SHP77 treated with DMSO at 0.1 percent for 48 hours (cell line): ENCODE results near the gene ADGRG6.
"Not testable (repeated sequence)": the region's sequence is repeated elsewhere in the genome, so short reads cannot be mapped to it uniquely, and the experiment has no call there.

Experiments used
- DNase-seq: peaks from one replicate; lab custom pipeline; 2025; lab: John Stamatoyannopoulos, UW

Gene ADGRG6

DNA sequence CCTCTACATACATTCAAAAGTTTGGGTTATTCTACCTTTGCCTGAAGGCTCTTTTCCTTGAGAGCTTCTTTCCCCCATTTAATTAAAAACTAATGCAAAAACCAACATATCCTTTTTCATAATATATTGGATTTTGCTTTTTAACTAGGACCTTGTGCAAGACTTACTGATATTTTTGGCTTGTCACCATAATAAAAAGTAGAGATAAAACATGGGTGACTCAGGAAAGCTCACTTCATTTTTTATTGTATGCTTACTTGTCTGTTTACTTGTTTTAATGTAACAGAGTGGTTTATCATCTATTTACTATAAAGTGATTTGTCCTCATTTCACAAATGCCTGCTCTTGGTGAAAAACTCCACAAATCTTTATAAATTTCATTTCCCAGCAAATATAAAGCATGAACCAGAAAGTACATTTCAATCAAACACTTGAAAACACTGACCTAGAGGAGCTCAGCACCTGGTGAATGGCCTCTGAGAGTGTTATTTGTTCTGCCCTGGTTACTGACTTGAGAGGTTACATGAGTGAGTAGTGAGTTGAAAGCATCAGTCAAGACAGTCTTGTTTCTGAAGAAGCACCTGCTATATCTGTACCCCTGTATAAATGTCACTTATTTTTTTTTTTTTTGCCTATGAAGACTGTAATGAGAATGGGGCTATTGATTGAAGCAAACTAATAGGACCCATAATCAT is 20.8 kb downstream of the ADGRG6 start:
- DNase-seq, result peak; percentile 56

DNA sequence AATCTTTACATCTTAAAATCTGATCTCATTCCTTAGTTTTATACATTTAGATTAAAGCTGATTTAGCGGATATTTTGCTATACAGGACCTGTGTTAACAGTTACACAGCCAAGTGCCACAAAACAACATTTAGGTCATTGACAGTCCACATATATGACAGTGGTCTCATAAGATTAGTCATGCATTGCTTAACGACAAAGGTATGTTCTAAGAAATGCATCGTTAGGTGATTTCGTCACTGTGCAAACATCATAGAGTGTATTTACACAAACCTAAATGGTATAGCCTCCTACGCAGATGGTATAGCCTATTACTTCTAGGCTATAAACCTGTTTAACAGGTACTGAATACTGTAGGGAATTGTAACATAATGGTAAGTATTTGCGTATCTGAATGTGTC is 21.6 kb downstream of the ADGRG6 start:
- DNase-seq, result peak; percentile 22

GRCh38 chr6:142324111-142324510 is 22.3 kb downstream of the ADGRG6 start:
- no peak for DNase-seq

DNA sequence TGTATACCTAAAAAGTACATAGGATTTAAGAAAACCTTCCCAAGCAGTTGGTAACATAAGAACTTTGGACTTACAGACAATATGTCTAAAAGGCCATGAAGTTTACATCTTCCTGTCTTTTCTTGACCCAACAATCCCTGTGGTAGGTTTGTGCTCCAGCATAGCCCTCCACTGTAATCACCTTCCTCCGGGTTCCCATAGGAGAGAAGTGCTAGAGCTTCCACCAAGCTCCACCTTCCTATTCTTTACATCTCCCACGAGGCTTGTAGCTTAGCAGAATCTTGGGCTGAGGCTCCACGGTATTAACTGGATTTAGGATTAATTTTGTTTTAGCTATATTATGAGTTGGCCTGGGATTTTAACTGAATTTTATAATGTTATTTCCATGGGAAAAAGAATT is 23.3 kb downstream of the ADGRG6 start:
- DNase-seq, result no peak

DNA sequence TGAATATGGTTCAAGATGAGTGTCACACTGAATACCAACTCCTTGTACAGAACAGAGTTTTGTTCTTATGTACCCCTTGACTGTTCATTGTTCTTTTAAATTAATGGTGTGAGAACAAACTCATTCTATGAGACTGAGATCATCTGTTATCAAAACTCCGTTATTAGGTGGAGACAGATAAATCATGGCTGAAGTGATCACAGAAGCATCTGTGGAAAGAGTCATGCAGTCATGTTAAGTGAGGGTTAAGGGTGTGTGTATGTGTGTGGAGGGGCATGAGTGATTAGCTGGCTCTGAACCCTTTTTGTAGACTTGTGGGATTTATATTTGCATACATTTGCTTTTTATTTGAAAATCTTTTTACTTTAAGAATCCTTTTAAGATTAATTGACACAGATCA is 24.7 kb downstream of the ADGRG6 start:
- DNase-seq, result no peak

GRCh38 chr6:142328070-142328469 is 26.3 kb downstream of the ADGRG6 start:
- DNase-seq, result no peak

DNA sequence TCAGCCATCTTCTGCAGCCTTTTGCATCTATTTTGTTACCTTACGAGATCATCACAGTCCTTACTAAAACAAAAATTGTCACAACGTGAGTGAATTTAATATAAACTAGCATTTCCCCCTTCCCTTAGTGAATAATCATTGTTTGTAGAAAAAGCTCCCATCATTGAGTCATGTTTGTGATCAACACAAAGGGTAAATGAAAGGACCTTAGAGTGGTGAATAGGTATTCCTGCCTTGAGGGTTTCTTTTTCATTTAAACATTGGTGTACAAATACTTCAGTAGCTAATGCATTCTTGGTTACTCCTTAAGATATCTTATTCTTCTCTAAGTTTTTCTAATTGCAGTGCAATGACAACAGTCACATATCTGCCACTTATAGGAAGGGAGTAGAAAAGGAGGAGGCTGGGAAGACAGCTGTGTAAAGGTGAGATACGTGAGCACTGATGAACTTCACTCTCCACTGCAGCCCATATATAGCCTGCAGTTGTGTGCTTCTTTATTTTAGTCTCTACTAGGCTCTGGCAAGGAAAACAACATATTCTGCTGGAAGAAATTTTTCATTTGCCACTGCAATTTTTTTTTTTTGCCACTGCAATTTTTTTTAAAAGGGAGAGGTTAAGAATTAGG is 27.8 kb downstream of the ADGRG6 start:
- DNase-seq, result no peak

DNA sequence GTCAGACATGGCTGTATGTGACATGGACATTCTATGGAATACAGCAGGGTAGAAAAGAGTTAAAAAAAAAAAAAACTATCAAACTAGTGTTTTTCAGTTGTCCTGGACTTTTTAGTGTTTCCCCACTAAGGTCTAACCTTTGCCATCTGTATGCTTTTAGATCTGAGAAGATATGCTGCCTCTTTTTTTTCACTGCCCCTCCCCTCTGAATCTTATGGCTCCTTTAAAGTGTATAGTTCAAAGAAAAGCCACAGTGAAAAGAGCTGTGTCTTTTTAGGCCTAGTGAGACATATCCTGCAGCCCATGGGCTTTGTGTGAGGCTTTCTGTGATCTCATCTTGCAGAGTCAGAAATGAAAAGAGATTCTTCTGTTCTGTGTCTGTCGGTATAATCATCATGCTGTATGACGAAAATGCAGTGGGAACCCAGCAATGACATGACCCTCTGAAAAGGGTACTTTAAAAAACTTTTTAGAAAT is 29.3 kb downstream of the ADGRG6 start:
- DNase-seq, result no peak

- no peak for DNase-seq
Measured at GRCh38 chr6:142331601-142332000, 29.8 kb downstream of the ADGRG6 start.

DNA sequence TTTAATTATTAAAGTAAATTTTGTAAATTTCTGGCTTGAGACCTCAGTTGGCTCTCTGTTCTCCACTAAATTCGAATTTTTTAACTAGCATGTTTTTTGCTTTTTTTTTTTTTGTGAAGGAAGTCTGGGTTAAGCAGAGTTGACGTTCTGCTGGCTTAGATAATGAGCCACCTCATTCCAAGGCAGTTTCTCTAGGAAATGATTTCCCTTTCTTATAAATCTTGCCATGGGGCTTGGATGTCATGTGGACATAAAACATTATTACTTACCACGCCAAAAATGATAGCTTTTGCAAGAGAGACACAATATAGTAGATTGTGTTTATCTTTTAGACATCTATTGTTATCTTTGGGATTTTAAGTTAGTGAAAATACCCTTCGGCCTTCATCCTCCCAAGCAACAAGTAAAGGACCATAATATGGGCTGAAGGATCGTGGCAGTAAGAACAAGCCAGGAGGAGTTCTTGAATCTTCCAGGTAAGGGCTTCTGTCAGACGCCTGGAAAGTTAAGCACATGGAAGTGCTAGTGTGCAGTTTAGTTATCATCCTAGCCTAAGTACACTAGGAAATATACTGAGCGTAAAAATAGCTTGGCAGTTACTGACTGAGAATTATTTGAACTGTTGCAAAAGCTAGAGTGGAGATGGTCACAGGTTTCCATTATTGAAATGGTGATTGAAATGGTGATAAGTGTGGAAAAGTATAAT is 30.7 kb downstream of the ADGRG6 start:
- DNase-seq, result no peak

DNA sequence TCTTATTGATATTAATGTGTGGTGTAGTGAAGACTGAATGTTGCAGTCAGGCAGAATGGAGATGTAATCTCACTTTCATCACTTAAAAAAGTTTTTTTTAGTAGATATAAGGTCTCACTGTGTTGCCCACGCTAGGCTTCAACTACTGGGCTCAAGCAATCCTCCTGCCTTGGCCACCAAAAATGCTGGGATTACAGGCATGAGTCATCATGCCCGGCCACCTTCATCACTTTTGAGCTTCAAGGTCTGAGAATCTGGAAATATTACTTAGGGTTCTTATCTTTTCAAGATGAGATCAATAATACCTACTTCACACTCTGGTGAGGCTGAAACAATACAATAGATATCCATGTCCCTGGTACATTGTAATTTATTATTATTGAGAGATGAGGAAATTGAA is 31.6 kb downstream of the ADGRG6 start:
- DNase-seq, result no peak

GRCh38 chr6:142334294-142334693 is 32.5 kb downstream of the ADGRG6 start:
- no peak for DNase-seq

DNA sequence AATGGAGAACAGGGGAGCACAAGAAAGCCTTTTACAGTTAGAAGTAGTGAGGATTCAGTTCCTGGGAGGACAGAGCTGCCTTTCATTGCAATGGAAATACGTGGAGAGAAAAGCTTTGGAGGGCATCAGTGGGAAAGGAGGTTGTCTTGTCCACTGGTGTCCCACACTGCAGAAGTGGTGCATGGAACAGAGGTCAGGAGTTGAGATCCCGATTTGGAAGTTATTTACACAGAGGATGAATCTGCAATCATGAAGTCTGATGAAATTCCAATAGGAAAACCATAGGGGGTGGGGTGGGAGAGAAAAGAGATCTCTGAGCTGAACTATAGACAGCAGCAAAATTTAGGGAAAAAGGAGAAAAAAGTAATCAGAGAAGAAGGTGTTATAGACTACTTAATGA is 33.6 kb downstream of the ADGRG6 start:
- no peak for DNase-seq

- no peak for DNase-seq
Measured at GRCh38 chr6:142336183-142336582, 34.4 kb downstream of the ADGRG6 start.

DNA sequence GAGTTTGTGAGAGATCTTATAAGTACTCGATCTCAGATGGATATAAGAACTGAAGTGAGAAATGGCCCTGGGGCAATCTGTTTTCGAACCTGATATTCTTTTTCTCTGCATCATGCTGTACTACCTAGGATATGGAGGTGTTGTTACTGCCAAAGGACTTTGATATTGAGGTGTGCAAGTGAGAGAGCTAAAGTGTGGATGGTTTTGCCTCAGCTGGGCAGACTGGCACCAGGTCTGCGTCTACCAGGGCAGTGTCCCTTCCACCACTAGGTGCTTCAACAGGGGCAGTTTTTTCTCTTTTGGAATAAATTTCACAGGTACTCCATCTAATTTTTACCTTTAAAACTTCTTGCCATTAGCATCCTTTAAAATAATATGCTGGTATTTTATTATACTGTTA is 35.0 kb downstream of the ADGRG6 start:
- DNase-seq, result no peak

GRCh38 chr6:142339113-142339512 is 37.3 kb downstream of the ADGRG6 start:
- DNase-seq, result no peak

DNA sequence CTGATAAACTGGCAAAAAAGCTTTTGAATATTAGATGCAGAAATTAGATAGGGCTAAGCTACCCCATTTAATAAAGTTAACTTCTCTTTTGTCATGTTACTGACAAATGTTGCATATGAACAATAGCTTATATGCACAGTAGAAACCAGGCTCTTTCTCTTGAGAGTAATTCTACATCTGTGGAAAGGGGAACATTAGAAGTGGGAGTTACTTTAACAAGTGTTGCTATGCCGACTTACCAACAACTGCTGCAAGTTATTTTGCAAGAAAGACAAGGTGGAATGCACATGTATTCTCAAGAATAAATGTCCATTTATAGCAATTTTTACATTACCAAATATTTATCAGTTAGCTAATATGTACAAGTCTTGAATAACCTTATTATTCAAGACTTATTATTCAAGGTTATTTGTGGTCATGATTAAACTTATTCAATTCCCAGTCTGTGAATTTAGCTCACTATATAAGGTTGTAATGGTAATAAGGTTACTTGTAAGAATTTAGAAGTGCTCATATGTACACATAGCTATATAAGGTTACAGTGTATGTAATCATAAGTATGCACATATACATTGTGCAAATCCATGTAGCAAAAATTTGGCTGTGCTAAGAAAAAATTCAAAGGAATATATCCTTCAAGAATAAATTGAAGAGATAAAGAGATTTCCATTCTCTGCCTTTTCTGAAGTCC is 38.3 kb downstream of the ADGRG6 start:
- no peak for DNase-seq

DNA sequence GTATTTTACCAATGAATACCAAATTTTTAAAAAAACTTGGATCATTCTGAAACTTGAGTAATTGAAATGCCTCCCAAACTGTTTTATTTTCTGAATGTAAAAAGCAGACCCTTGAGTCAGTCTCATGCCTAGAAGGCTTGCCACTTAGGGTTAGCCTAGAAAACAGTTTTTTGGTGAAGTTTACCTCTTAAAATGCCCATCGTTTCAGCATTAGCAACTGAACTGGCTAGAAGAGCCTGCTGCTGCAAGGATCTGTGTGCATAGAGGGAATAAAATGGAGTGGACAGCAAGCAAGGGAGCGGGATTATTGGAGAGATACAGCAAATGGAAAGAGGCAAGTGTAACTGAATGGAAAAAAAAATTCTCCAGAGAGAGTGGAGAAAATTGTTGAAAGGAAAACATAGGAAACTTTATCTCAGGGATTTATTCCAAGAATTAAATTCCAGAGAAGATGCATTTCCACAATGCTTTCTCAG is 40.1 kb downstream of the ADGRG6 start:
- DNase-seq, result no peak

DNA sequence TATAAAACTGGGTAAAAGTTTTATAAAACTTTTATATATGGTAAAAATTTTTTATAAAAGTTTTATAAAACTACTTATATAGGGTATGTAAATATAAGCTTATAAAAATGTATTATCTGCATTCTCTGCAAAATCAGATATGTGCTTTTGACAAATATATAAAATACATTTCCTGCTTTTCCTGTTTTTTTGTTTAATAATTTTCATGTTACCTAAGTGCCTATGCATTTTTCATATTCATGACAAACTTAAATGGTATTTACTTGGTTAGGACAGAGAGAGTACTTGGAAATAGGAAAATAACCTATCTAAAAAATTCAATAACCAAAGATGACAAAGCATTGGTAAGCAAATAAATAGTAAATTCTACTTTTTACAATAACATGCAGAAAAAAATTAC is 41.2 kb downstream of the ADGRG6 start:
- DNase-seq, result no peak

DNA sequence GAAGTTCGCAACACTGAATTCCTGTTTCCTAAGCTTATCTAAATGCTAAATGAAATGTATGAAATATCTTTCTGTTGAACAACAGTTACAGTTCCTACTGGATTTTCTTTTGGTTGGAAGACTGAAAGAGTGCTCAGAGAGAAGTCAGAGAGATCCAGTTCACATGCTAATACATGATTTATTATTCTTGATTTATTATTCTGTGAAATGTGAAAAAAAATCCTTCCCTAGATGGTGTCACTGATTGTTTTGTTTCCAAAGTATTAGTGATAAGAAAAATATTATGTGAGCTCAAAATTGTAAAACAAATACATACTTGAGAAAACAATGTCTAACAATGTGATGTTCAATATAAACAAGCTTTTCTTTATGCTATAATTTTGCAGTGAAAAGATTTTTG is 42.1 kb downstream of the ADGRG6 start:
- DNase-seq, result no peak

GRCh38 chr6:142345261-142345660 is 43.5 kb downstream of the ADGRG6 start:
- DNase-seq, result no peak

- DNase-seq, result not testable (repeated sequence)
Measured at GRCh38 chr6:142346166-142346565, 44.4 kb downstream of the ADGRG6 start.
